ENCODE data around the gene TMC5. TPM values are rescaled to one million over a fixed set of nuclear protein-coding genes. Genes with fewer than 3 reads are reported as not detected.

TMC5 gene
- polyA plus RNA-seq, 1 donor from 2014 or later: not detected

DNA sequence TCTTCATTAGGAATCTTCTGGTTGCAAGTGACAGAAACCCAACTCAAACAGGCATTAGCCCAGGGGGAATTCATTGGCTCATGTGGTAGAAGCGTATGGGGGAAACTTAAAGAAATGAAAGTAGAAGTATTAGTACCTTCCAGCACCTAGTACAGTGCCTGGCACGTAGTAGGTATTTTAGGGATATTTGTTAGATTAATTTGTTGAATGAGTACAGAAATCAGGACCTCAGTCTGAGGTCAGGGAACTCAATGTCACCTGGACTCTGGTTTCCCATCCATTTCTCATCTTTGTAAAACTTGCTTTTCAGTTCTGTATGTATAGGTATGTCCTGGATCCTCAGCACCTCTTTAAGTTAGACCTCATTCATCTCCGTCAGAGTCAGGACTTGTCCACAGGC, 32.5 kb downstream of the TMC5 start:
- TF ChIP-seq EP300 (conservative IDR thresholded peaks at IDR 0.05; ENCODE audit: poor library complexity, severe bottlenecking) (no peak), POLR2AphosphoS5 (IDR thresholded peaks at IDR 0.05) (no peak), EZH2 (IDR thresholded peaks at IDR 0.05; ENCODE audit: borderline replicate concordance, insufficient read depth, low read length, poor library complexity, severe bottlenecking) (no peak), RAD21 (conservative IDR thresholded peaks at IDR 0.05) (no peak), MXI1 (conservative IDR thresholded peaks at IDR 0.05; ENCODE audit: poor library complexity, severe bottlenecking) (no peak), TAF1 (IDR thresholded peaks at IDR 0.05; ENCODE audit: low read depth) (no peak), SMC3 (conservative IDR thresholded peaks at IDR 0.05; ENCODE audit: poor library complexity) (no peak)
- TF ChIP-seq, protein P1, sequence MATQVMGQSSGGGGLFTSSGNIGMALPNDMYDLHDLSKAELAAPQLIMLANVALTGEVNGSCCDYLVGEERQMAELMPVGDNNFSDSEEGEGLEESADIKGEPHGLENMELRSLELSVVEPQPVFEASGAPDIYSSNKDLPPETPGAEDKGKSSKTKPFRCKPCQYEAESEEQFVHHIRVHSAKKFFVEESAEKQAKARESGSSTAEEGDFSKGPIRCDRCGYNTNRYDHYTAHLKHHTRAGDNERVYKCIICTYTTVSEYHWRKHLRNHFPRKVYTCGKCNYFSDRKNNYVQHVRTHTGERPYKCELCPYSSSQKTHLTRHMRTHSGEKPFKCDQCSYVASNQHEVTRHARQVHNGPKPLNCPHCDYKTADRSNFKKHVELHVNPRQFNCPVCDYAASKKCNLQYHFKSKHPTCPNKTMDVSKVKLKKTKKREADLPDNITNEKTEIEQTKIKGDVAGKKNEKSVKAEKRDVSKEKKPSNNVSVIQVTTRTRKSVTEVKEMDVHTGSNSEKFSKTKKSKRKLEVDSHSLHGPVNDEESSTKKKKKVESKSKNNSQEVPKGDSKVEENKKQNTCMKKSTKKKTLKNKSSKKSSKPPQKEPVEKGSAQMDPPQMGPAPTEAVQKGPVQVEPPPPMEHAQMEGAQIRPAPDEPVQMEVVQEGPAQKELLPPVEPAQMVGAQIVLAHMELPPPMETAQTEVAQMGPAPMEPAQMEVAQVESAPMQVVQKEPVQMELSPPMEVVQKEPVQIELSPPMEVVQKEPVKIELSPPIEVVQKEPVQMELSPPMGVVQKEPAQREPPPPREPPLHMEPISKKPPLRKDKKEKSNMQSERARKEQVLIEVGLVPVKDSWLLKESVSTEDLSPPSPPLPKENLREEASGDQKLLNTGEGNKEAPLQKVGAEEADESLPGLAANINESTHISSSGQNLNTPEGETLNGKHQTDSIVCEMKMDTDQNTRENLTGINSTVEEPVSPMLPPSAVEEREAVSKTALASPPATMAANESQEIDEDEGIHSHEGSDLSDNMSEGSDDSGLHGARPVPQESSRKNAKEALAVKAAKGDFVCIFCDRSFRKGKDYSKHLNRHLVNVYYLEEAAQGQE (IDR thresholded peaks at IDR 0.05; ENCODE audit: borderline replicate concordance): no peak
- TF ChIP-seq, protein P2, sequence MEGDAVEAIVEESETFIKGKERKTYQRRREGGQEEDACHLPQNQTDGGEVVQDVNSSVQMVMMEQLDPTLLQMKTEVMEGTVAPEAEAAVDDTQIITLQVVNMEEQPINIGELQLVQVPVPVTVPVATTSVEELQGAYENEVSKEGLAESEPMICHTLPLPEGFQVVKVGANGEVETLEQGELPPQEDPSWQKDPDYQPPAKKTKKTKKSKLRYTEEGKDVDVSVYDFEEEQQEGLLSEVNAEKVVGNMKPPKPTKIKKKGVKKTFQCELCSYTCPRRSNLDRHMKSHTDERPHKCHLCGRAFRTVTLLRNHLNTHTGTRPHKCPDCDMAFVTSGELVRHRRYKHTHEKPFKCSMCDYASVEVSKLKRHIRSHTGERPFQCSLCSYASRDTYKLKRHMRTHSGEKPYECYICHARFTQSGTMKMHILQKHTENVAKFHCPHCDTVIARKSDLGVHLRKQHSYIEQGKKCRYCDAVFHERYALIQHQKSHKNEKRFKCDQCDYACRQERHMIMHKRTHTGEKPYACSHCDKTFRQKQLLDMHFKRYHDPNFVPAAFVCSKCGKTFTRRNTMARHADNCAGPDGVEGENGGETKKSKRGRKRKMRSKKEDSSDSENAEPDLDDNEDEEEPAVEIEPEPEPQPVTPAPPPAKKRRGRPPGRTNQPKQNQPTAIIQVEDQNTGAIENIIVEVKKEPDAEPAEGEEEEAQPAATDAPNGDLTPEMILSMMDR (IDR thresholded peaks at IDR 0.05; ENCODE audit: poor library complexity, severe bottlenecking): no peak
- Histone ChIP-seq H3K9me3 (ENCODE audit: low read length) (no peaks in the 10 kb centered on the region), H3K9me2 (ENCODE audit: insufficient read depth, low read length) (no peaks in the 10 kb centered on the region), H3K36me3 (ENCODE audit: insufficient read depth, low read length) (no peaks in the 10 kb centered on the region), H3F3A (ENCODE audit: insufficient read depth, low read length, poor library complexity, severe bottlenecking) (no peaks in the 10 kb centered on the region), H3K79me2 (replicated peaks; ENCODE audit: insufficient read depth, low read length) (no peaks in the 10 kb centered on the region), H3K4me3 (ENCODE audit: low read length) (no peak overlapping the region), H4K20me1 (ENCODE audit: insufficient read depth) (no peaks in the 10 kb centered on the region), H3K9ac (ENCODE audit: low read length) (no peak overlapping the region), H2AFZ (ENCODE audit: low read depth, low read length) (no peak overlapping the region), H3K27me3 (ENCODE audit: insufficient read depth, low read depth, low read length) (no peaks in the 10 kb centered on the region), H3K27ac (ENCODE audit: low read length) (no peak overlapping the region), H3K4me2 (ENCODE audit: low read length) (no peak overlapping the region)

DNA sequence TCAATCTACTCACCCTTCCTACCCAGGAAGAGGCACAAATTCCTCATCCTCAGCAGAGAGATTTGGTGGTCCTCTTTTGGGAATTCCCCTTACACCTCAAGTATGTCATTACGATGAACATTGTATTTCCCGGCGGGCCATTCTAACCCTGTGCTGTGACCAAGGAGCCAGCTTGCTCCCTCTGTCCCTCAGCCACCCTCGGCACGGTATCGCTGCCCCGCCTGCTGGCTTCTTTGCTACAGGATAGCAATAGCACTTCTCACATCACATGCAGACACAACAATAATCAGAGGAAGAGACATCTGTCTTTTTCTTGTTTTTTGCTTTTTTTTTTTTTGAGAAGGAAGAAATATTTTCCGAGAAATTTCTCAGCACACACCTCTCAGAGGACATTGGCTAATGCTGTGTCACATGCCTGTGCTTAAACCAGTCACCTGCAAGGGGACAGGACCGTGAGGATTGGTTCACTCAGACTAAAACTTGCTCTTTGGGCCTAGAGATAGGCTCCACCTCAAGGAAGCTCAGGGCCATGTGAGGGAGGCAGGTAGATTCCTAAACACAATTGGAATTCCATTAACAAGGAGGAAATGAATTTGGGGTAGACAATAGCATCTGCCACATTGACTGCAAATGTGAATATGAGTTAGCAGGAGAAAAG, 41.2 kb downstream of the TMC5 start:
- Histone ChIP-seq H3K4me2 (ENCODE audit: low read length) (no peak overlapping the region), H4K20me1 (ENCODE audit: insufficient read depth) (no peaks in the 10 kb centered on the region), H3K9me3 (ENCODE audit: low read length) (no peaks in the 10 kb centered on the region), H3K4me3 (ENCODE audit: low read length) (no peak overlapping the region), H3K27me3 (ENCODE audit: insufficient read depth, low read depth, low read length) (no peaks in the 10 kb centered on the region), H3K36me3 (ENCODE audit: insufficient read depth, low read length) (no peaks in the 10 kb centered on the region), H2AFZ (ENCODE audit: low read depth, low read length) (no peak overlapping the region), H3F3A (ENCODE audit: insufficient read depth, low read length, poor library complexity, severe bottlenecking) (no peaks in the 10 kb centered on the region), H3K9ac (ENCODE audit: low read length) (no peak overlapping the region), H3K27ac (ENCODE audit: low read length) (no peak overlapping the region), H3K9me2 (ENCODE audit: insufficient read depth, low read length) (no peaks in the 10 kb centered on the region), H3K79me2 (replicated peaks; ENCODE audit: insufficient read depth, low read length) (no peaks in the 10 kb centered on the region)
- TF ChIP-seq, protein P1 (IDR thresholded peaks at IDR 0.05; ENCODE audit: borderline replicate concordance): no peak
- no peak for TF ChIP-seq POLR2AphosphoS5 (IDR thresholded peaks at IDR 0.05)
- no peak for TF ChIP-seq MXI1 (conservative IDR thresholded peaks at IDR 0.05; ENCODE audit: poor library complexity, severe bottlenecking)
- TF ChIP-seq EZH2 (IDR thresholded peaks at IDR 0.05; ENCODE audit: borderline replicate concordance, insufficient read depth, low read length, poor library complexity, severe bottlenecking): no peak
- no peak for TF ChIP-seq TAF1 (IDR thresholded peaks at IDR 0.05; ENCODE audit: low read depth)
- TF ChIP-seq EP300 (conservative IDR thresholded peaks at IDR 0.05; ENCODE audit: poor library complexity, severe bottlenecking): no peak
- TF ChIP-seq, protein P2 (IDR thresholded peaks at IDR 0.05; ENCODE audit: poor library complexity, severe bottlenecking): no peak
- no peak for TF ChIP-seq RAD21 (conservative IDR thresholded peaks at IDR 0.05)
- TF ChIP-seq SMC3 (conservative IDR thresholded peaks at IDR 0.05; ENCODE audit: poor library complexity): no peak
